HG02973 (cell line): ENCODE results near the gene SYT12.
"Not testable (repeated sequence)": the region's sequence is repeated elsewhere in the genome, so short reads cannot be mapped to it uniquely, and the experiment has no call there.

Source experiments
- ATAC-seq: cut with Tn5 transposase; IDR thresholded peaks from one replicate; pipeline ENCODE4 v1.9.1; 2021; ENCODE audit warnings: moderate library complexity; ENCODE audit not compliant: unreplicated experiment

The SYT12 gene, protein sequence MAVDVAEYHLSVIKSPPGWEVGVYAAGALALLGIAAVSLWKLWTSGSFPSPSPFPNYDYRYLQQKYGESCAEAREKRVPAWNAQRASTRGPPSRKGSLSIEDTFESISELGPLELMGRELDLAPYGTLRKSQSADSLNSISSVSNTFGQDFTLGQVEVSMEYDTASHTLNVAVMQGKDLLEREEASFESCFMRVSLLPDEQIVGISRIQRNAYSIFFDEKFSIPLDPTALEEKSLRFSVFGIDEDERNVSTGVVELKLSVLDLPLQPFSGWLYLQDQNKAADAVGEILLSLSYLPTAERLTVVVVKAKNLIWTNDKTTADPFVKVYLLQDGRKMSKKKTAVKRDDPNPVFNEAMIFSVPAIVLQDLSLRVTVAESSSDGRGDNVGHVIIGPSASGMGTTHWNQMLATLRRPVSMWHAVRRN

GRCh38 chr11:67022961-67023956 is at the start of gene SYT12:
Gene SYT12 (plus strand): TSS chr11:67023134. CDS start chr11:67030145, 7,011 bp downstream.
- no peak for ATAC-seq

DNA sequence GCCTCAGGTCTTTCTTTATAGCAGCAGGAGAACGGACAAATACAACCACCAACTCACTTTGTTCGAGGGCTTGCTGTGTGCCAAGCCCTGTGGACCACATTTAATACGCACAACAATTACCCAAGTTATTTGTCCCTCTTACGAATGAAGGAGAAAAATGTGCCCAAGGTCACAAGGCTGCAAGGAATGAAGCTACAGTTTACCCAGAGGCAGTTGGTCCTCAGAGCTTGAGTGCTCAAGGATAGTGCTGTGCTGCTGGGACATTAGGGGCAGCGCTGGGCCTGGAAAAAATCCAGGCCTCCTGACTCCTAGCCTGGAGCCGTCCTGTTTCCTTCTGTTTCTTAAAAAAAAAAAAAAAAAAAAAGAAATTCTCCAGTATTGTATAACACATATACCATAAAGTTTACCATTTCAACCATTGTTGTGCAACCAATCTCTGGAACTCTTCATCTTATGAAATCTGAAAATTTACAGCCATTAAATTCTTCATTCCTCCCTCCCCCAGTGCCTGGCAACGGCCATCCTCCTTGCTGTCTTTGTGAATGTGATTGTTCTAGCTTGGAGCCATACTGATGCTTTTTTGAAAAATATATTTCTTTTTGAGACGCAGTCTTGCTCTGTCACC is 48.9 kb upstream of the SYT12 start:
- ATAC-seq, result no peak

- no peak for ATAC-seq
These were observed 48.1 kb upstream of the SYT12 start, which contains the start of gene C11orf86 for GRCh38 chr11:66974724-66975404. Gene C11orf86 (plus strand): TSS chr11:66975304. CDS start chr11:66975363, 59 bp downstream.

- ATAC-seq, result no peak
These were observed 47.4 kb upstream of the SYT12 start for GRCh38 chr11:66975405-66976027.

DNA sequence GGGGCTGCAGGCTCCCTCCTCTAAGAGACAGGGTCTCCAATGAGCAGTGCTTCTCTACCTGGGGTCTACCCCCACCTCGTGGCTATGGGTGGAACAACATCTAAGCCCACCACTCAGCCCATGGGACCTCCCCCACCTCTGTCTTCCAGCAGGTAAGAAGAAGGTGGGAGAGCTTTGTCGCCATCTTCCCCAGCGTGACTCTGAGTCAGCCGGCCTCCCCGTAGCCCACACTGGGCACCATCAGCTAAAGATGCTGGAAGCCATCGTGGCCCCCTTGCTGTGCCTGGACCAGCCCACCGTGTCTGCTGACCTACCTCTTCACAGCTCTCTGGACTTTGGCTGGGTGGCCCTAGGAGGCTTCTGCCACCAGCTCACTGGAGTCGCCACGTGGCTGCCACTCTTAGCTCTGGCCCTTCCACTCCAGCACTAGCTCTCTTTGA is 46.9 kb upstream of the SYT12 start:
- ATAC-seq, result no peak

DNA sequence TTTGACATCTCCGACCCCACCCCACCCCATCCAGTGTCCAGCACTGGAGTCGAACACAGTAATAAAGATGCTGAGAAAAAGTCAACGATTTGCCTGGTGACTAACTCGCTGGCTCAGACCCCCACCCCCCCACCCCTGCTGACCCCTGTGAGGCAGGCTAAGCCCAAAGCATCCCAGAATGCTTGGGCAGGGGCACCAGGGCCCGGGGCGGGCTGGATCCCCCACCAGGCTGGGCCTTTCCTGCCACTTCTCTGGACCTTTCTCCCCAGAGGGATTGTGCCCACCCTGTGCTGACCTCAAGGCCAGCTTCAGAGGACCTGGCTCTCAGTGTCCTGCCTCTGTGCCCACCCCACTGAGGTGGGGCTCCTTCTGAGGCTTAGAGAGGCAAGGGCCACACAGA is 46.0 kb upstream of the SYT12 start:
- no peak for ATAC-seq

GRCh38 chr11:66978229-66978628 is 44.7 kb upstream of the SYT12 start:
- no peak for ATAC-seq

GRCh38 chr11:66978717-66979116 is 44.2 kb upstream of the SYT12 start:
- no peak for ATAC-seq

DNA sequence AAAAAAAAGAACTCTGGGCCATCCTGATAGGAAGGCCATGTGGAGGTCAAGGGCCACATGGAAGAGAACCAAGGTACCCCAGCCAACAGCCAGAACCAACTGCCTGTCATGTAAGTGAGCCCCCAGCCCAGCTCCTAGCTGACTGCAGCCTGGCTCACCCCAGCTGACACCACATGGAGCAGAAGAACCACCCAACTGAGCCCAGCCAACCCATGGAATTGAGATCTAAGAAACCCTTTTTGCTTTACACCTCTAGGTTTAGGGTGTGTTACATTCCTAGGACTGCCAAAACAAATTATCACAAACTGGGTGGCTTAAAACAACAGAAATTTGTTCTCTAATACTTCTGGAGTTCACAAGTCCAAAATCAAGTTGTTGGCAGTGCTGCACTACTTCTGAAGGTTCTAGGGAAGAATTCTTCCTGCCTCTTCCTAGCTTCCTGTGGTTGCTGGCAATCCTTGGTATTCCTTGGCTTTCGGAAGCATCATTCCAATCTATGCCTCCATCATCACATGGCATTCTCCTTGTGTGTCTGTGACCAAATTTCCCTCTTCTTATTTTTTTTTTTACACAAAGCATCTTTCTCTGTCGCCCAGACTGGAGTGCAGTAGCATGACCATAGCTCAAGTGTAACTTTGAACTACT is 43.5 kb upstream of the SYT12 start:
- ATAC-seq, result no peak

DNA sequence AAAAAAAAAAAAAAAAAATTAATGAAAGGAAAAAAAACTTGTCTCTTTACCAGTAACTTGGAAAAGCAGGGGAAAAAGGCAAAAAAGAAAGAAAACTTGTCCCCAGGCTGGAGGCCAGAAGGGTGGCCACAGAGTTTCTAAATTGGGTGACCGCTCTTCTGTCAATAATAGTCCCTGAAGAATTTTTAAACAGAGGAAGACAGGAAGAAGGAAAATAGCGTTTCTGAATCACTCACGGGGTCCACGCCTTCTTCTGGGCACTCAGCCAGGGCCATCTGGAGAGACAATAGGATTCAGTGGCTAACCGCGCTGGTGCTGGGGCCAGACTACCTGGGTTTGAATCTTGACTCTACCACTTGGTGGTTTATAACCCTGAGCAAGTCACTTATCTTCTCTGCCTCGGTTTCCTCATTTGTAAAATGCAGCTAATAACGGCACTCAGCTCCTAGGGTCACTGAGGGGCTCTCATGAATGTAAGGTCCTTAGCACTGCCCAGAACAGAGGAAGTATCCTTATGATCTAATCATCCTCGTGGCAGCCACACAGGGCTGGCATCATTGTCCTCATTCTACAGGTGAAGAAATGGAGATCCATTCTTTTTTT is 40.9 kb upstream of the SYT12 start:
- ATAC-seq, result no peak

DNA sequence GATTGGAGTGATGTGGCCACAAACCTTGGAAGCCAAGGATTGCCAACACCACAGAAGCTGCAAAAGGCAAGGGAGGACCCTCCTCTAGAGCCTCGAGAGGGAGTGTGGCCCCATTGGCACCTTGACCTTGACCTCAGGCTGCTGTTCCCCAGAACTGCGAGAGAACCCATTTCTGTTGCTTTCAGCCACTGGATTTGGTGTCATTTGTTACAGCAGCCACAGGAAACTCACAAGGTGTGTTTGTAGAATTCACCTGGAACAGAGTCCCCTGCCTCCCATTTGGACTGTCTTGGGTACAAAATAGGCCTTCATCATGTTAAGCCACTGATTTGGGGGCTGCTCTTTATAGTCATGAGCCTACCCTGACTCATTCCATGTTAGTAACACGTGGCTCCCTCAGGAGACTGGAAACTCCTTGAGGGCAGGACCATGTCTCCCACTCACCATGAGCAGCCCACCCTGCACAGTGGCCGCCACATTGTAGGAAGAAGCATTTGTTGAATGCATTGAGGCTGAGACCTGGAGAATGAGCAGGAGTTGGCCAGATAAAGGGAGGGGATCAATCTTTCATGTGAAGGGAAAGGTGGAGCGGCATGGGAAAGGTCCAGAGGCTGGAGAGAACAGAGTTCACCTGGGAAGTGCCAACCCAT is 39.5 kb upstream of the SYT12 start:
- ATAC-seq, result no peak

- no peak for ATAC-seq
These were observed 37.3 kb upstream of the SYT12 start for GRCh38 chr11:66985508-66986177.

GRCh38 chr11:66986178-66986545 is 36.8 kb upstream of the SYT12 start:
- ATAC-seq, result no peak

DNA sequence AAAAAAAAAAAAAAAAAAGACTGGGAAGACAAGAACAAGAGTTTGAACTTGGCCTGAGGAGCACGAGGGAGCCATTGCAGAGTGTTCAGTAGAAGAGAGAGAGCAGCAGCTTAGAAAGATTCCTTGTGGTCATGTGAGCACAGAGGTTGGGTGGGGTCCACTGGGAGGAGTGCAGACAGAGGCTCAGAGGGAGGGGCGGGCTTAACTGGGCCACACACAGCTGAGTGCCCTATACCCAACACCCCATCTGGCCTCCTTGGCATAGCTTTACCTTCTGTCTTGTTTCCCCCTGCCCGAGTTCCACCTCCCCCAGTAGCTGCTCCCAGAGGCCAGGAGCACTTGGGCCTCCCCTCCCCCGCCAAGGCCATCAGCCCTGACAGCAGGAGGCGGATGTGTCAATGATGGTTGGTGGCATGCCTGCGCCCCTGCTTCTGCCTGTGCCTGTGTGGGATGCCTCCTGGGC is 35.7 kb upstream of the SYT12 start:
- ATAC-seq, result no peak

GRCh38 chr11:66987924-66988637 is 34.9 kb upstream of the SYT12 start:
- ATAC-seq, result no peak

- ATAC-seq, result not testable (repeated sequence)
These were observed 34.2 kb upstream of the SYT12 start for GRCh38 chr11:66988741-66989140.

GRCh38 chr11:66989360-66989759 is 33.6 kb upstream of the SYT12 start:
- not testable (repeated sequence) for ATAC-seq
